Measurements from ENCODE around the gene TNFRSF21. TPM values are rescaled to one million over a fixed set of nuclear protein-coding genes. Genes with fewer than 3 reads are reported as not detected.
A peak's percentile ranks its signal among the peaks of the same experiment; 100 is the strongest.

TNFRSF21 gene
- total RNA-seq, 2 donors from 2014 or later: 4.3 to 5.8 TPM

DNA sequence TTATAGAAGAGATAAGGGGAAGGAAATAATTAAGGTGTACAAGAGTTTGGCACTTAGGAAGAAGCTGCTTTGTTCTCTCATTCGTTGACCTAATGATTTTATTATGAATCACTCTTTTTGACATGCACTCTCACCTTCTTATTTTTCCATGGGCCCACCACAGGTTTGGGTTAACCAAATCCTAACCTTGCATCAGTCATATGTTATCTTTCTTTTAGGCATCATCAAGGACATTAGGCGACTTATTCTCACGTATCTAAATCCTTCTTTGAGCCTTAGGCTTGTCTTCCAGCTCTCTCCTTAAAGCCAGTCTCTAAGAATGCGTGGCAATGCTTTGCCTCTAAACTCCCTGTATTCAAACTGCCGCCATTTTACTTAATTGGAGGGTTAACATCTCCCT lies 58.3 kb downstream of the TNFRSF21 start:
- Mint-ChIP-seq H3K9me3 (no peaks in the 10 kb centered on the region), H3K36me3 (ENCODE audit: insufficient read depth in 2 of 2) (no peaks in the 10 kb centered on the region), H3K4me3 (no peak overlapping the region), H3K27me3 (ENCODE audit: low read depth) (no peaks in the 10 kb centered on the region), H3K27ac (no peak overlapping the region), H3K4me1 (ENCODE audit: low read depth) (peaks cover 1% of the 10 kb centered on the region)
- DNase-seq (no peak), ATAC-seq (replicated peaks in 1 of 2) (no peak)

DNA sequence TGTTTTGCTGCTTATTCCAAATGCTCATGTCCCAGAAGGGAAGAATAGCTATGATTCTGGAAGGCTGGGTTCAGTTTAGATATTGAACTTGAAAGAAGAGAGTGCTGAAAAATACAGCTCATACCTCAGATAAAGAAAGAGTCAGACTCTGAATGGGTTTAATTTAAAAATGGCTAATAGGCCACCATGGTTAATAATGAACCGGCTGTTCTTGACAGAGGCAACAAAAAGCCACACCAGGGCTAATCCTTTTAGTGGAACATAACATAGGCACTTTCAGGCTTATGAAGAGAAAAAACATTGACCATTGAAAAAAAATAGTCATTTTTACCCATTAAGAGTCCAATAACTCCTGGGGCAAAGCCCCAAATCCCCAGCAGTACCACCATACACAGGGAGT lies 59.4 kb downstream of the TNFRSF21 start:
- H3K27me3 Mint-ChIP-seq (ENCODE audit: low read depth): no peaks in the 10 kb centered on the region
- H3K4me3 Mint-ChIP-seq: no peak overlapping the region
- ATAC-seq (replicated peaks in 1 of 2) (no peak), DNase-seq (no peak)
- H3K9me3 Mint-ChIP-seq: no peaks in the 10 kb centered on the region
- no peaks in the 10 kb centered on the region for H3K36me3 Mint-ChIP-seq (ENCODE audit: insufficient read depth in 2 of 2)
- H3K27ac Mint-ChIP-seq: no peak overlapping the region
- peaks cover 10% of the 10 kb centered on the region for H3K4me1 Mint-ChIP-seq (ENCODE audit: low read depth)

- H3K27ac Mint-ChIP-seq: no peak overlapping the region
- H3K36me3 Mint-ChIP-seq (ENCODE audit: insufficient read depth in 2 of 2): no peaks in the 10 kb centered on the region
- ATAC-seq (replicated peaks in 1 of 2): no peak
Measured at GRCh38 chr6:47248446-47248845, 61.3 kb downstream of the TNFRSF21 start.

DNA sequence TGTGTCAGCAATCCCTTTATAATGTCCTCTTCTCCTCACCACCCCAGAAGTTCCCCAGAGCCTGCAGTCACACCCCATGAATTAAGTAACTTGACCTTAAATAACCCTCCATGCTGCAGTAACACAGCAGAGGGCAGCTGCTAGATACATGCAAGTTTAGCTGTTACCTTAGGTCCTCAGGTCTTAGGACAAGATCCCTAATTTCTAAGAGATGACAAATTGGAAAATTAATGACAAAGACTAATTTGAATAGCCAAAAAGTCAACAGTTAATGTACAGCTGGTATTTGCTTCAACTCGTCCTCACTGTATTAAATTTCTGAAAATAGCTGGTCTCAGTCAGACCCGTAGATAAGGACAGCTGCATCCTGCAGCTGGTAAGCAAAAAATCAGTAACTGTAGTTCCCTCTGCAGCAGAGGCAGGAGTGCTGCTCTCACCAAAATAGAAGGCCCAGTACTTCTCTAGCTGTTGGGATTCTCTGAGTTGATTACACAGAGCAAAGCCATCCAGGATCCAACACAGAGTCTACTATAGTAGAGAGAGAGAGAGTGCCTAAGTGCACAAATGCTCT lies 62.4 kb downstream of the TNFRSF21 start:
- no peak overlapping the region for H3K4me3 Mint-ChIP-seq
- H3K36me3 Mint-ChIP-seq (ENCODE audit: insufficient read depth in 2 of 2): no peaks in the 10 kb centered on the region
- no peaks in the 10 kb centered on the region for H3K9me3 Mint-ChIP-seq
- peaks cover 16% of the 10 kb centered on the region for H3K4me1 Mint-ChIP-seq (ENCODE audit: low read depth)
- H3K27ac Mint-ChIP-seq: no peak overlapping the region
- no peaks in the 10 kb centered on the region for H3K27me3 Mint-ChIP-seq (ENCODE audit: low read depth)
- no peak for DNase-seq
- ATAC-seq (replicated peaks in 1 of 2): no peak

More at GRCh38 chr6:47248446-47248845, 61.3 kb downstream of the TNFRSF21 start:
- Mint-ChIP-seq H3K4me3 (no peak overlapping the region), H3K9me3 (no peaks in the 10 kb centered on the region), H3K27me3 (ENCODE audit: low read depth) (no peaks in the 10 kb centered on the region), H3K4me1 (ENCODE audit: low read depth) (peaks cover 10% of the 10 kb centered on the region)
- DNase-seq: no peak

DNA sequence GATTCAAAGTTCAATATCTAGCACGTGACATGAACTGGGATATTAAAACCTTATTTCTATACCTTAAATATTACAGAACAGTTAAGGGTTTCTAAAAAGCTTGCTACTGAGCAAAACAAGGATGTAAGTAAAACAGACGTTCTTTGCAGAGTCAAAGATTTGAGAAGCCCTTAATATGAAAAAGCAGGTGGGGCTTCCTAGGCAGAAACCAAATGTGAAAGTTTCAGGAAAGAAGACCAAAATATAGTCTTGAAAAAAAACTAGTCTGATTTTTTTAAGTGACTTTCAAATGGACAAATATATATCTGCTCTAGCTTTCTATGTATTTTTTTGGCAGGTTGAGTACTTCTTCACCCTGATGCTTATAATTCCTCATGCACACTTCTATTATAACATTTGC lies 63.2 kb downstream of the TNFRSF21 start:
- peaks cover 24% of the 10 kb centered on the region for H3K4me1 Mint-ChIP-seq (ENCODE audit: low read depth)
- DNase-seq (no peak), ATAC-seq (replicated peaks in 1 of 2) (no peak)
- H3K9me3 Mint-ChIP-seq: no peaks in the 10 kb centered on the region
- H3K27me3 Mint-ChIP-seq (ENCODE audit: low read depth): no peaks in the 10 kb centered on the region
- no peak overlapping the region for H3K4me3 Mint-ChIP-seq
- H3K27ac Mint-ChIP-seq: no peak overlapping the region
- no peaks in the 10 kb centered on the region for H3K36me3 Mint-ChIP-seq (ENCODE audit: insufficient read depth in 2 of 2)

DNA sequence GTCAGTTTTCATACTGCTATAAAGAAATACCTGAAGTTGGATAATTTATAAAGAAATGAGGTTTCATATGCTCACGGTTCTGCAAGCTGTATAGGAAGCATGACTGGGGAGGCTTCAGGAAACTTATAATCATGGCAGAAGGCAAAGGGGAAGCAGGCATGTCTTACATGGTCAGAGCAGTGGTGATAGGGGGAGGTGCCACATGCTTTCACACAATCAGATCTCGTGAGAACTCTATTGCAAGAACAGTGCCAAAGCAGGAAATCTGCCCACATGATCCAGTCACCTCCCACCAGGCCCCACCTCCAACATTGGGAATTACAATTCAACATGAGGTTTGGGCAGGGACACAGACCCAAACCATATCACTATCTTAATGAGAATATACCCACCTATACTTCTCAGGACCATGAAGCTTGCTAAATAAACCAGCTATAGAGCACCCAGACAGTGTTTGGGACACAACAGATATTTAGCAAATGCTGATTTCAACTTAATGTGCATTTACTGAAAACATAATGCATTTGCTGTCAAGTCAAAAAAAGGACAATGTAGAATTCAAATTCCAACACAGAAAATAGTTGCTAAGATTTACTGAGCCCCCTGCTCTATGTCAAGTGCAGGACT lies 63.8 kb downstream of the TNFRSF21 start:
- Mint-ChIP-seq H3K9me3 (no peaks in the 10 kb centered on the region), H3K27ac (no peak overlapping the region), H3K4me3 (no peak overlapping the region), H3K36me3 (ENCODE audit: insufficient read depth in 2 of 2) (no peaks in the 10 kb centered on the region), H3K4me1 (ENCODE audit: low read depth) (peaks cover 24% of the 10 kb centered on the region), H3K27me3 (ENCODE audit: low read depth) (no peaks in the 10 kb centered on the region)
- ATAC-seq (replicated peaks in 1 of 2) (no peak), DNase-seq (no peak)

DNA sequence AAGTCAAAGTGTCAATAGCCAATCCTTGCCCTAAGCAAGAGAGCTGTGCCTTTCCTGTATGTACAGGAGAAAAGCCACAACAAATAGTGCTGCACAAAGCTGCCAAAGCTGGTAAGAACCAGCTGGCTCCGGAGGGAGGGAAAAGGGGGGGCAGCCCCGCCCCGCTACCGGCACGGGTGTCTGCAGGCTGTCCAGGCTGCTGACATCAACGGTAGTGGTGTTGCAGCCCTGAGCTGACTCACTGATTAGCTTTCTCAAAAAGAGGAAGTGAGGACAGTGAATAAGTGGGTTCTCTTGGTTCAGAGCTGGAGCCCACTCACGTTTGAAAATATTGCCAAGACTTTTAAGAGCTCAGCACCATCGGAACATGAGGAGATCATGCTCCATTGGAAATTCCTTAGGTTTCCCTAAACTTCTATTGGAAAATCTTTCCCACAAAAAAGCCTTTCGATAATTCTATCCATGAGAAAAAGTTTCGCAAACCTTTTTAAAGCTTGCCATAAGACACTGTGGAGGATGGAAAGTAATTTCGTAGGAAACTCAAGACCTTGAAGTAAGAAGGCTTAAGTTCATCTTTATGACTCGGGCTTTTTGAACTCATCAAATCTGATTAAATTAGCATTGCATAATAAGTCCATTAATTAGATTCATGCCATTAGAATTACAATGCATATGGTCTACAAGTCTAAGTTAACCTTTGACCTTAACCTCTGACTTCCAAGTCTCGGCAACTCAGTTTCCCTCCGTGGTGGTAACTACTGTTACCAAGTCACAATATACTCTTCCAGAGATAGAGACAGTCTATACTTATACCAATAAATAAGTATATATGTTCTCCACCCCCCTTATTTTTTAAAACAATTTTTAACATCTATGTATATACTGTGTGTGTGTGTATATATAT lies 67.0 kb downstream of the TNFRSF21 start:
- Mint-ChIP-seq H3K27ac (no peak overlapping the region), H3K9me3 (no peaks in the 10 kb centered on the region), H3K27me3 (ENCODE audit: low read depth) (no peaks in the 10 kb centered on the region), H3K4me1 (ENCODE audit: low read depth) (peaks cover 24% of the 10 kb centered on the region), H3K4me3 (peak overlapping the region; percentile 24 to 25), H3K36me3 (ENCODE audit: insufficient read depth in 2 of 2) (no peaks in the 10 kb centered on the region)
- DNase-seq (peak; percentile 67 to 70), ATAC-seq (replicated peaks in 1 of 2) (peak; percentile 98)

DNA sequence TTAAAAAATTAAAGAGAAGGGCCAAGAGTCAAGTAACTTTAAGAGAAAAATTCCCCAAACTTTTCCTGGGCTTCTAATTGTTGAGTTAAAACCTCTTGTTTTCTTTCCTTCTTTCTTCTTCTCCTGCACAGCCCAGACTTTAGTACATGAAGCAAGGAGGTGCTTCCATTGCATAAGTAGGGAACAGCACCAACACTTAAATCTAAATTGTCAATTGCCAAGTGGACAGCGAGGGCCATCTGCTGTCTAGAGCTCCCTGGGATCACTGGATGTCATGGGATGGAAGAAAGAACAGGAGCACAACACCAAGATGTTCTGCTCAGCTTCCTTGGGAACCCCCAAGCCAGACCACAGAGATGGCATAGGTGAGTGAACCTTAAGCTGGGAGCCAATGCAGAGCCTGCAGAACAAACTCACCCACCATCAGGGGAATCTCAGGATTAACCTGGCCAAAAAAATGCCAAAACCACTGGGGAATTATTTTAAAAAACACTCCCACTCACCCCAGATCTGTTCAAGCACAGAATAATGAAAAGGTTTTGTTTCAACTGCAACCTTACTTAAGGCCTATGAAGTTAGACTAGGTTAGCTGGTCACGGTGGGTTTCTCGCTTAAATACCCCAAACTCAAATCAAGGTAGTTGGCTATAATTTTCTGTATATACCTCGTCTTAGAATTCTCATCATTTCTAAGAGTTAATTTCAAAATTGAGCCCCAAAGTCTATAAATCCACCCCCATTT lies 67.8 kb downstream of the TNFRSF21 start:
- peak overlapping the region; percentile 24 to 25 for H3K4me3 Mint-ChIP-seq
- no peaks in the 10 kb centered on the region for H3K9me3 Mint-ChIP-seq
- no peak overlapping the region for H3K27ac Mint-ChIP-seq
- peaks cover 24% of the 10 kb centered on the region for H3K4me1 Mint-ChIP-seq (ENCODE audit: low read depth)
- ATAC-seq (replicated peaks in 1 of 2): peak in 1 of 2 donors; percentile 6
- H3K27me3 Mint-ChIP-seq (ENCODE audit: low read depth): no peaks in the 10 kb centered on the region
- no peaks in the 10 kb centered on the region for H3K36me3 Mint-ChIP-seq (ENCODE audit: insufficient read depth in 2 of 2)
- no peak for DNase-seq

DNA sequence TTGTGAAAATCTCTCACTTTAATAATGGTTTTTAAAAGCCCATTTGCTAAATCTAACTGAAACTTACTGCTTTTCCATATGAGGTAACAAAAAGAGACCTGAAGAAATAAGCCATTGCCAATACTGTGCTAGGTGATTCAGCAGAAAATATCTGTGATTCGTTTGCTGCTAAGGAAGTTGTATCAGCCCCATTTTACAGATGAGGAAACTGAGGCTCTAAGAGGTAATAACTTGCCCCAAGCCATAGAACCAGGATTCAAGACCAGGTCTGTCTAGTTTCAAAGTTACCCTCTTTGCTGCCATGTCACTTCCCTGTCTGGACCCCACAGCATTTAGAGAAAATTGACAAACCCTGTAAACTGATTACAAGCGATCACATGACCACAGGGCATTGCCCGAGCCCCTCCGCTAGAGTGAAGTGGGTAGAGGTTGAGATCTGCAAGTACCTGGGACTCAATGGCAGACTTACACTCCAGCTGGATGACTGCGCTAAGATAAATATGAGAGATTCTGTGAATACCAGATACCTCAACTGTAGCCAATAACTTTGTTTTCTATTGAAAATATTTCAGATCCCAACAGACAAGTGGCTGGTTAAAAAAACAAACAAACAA lies 69.3 kb downstream of the TNFRSF21 start:
- peaks cover 14% of the 10 kb centered on the region for H3K4me1 Mint-ChIP-seq (ENCODE audit: low read depth)
- ATAC-seq (replicated peaks in 1 of 2) (no peak), DNase-seq (no peak)
- H3K9me3 Mint-ChIP-seq: no peaks in the 10 kb centered on the region
- H3K36me3 Mint-ChIP-seq (ENCODE audit: insufficient read depth in 2 of 2): no peaks in the 10 kb centered on the region
- H3K27me3 Mint-ChIP-seq (ENCODE audit: low read depth): no peaks in the 10 kb centered on the region
- H3K27ac Mint-ChIP-seq: no peak overlapping the region
- no peak overlapping the region for H3K4me3 Mint-ChIP-seq

GRCh38 chr6:47239546-47239945 lies 70.2 kb downstream of the TNFRSF21 start:
- H3K4me1 Mint-ChIP-seq (ENCODE audit: low read depth): peaks cover 14% of the 10 kb centered on the region
- H3K4me3 Mint-ChIP-seq: no peak overlapping the region
- DNase-seq: no peak
- no peaks in the 10 kb centered on the region for H3K36me3 Mint-ChIP-seq (ENCODE audit: insufficient read depth in 2 of 2)
- no peak overlapping the region for H3K27ac Mint-ChIP-seq
- no peak for ATAC-seq (replicated peaks in 1 of 2)
- H3K9me3 Mint-ChIP-seq: no peaks in the 10 kb centered on the region
- H3K27me3 Mint-ChIP-seq (ENCODE audit: low read depth): no peaks in the 10 kb centered on the region

- no peak overlapping the region for H3K4me3 Mint-ChIP-seq
- no peak overlapping the region for H3K27ac Mint-ChIP-seq
- H3K27me3 Mint-ChIP-seq (ENCODE audit: low read depth): no peaks in the 10 kb centered on the region
- peaks cover 14% of the 10 kb centered on the region for H3K4me1 Mint-ChIP-seq (ENCODE audit: low read depth)
- H3K36me3 Mint-ChIP-seq (ENCODE audit: insufficient read depth in 2 of 2): no peaks in the 10 kb centered on the region
- H3K9me3 Mint-ChIP-seq: no peaks in the 10 kb centered on the region
- ATAC-seq (replicated peaks in 1 of 2): no peak
- no peak for DNase-seq
Measured at GRCh38 chr6:47238456-47238995, 71.2 kb downstream of the TNFRSF21 start.

DNA sequence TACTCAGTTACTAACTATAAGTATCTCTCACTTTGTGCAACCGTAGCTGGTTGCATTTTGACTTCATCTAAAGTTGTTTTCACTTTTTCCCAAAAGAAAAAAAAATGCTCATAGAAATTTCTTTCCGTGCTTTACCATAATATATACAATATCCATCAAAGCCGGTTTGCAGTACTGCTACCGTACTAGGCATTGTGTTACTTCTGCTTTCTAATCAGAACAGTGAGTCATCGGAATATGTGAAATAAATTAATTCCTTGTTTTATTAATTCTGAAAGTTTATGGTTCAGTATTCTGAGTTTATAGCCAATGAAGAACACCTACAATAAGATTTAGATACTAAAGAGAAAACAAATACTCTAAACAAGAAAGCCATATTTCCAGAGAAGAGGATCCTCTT lies 72.5 kb downstream of the TNFRSF21 start:
- Mint-ChIP-seq H3K36me3 (ENCODE audit: insufficient read depth in 2 of 2) (no peaks in the 10 kb centered on the region), H3K27ac (no peak overlapping the region), H3K9me3 (no peaks in the 10 kb centered on the region), H3K4me3 (no peak overlapping the region), H3K4me1 (ENCODE audit: low read depth) (peaks cover 7% of the 10 kb centered on the region), H3K27me3 (ENCODE audit: low read depth) (no peaks in the 10 kb centered on the region)
- DNase-seq: no peak
- no peak for ATAC-seq (replicated peaks in 1 of 2)

Measured in activated T-cell treated with anti-CD3 and anti-CD28 coated beads, Interleukin-2, amount 50 U/mL, for 72 hours (primary cell).